ENCODE results near the gene ITIH4. TPM values are rescaled to one million over a fixed set of nuclear protein-coding genes. Genes with fewer than 3 reads are reported as not detected.

The ITIH4 gene
- total and polyA plus RNA-seq, 9 of the 15 experiments (the other 6 are each of a cell fraction or from before 2014, with no cell fraction given): 0.09 to 0.62 (median 0.20) TPM; not detected in 6

DNA sequence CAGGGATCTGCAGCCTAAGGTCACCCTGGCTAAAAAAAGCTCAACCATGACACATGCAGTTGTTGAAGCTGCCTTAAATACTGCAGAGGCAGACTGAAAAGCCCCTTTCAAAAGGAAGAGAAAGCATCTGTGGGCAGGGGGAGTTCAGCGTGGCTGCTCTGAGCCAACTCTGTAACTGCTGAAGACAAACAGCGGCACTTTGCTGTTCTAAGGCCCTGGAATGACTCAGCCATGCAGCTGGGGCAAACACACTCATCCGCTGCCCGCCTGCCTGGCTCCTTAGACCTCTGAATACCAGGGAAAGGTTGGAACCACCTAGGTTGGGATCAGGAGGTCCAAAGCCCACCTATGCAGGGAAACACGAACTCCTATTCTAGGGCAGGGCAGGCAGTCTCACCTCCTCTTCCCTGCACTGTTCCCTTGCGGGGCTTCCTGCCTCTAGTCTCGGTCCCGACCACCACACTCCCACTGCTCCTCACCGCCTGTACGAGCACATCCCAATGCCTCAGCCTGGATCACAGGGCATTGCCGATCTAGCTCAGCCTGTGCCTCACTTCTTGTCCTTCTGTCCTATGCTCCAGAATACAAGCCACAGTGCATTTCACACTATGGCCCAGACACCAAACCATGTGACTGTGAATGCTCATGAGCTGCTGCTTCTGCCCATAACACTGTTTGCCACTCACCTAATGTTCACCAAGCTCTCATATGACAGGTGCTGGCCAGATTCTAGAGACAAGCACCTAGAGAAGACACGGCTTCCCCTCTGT is 10.9 kb upstream of the ITIH4 start:
- Histone ChIP-seq H4K20me1 (replicated peaks; ENCODE audit: control insufficient read depth, insufficient read depth, low read length) (no peaks in the 10 kb centered on the region), H3K9ac (ENCODE audit: insufficient read depth in 1 of 2, low read depth in 2 of 2, low read length in 2 of 2) (no peak overlapping the region), H3K4me2 (ENCODE audit: insufficient read depth, low read length) (no peak overlapping the region), H2AFZ (ENCODE audit: low read depth, low read length) (no peak overlapping the region), H3K36me3 (ENCODE audit: control insufficient read depth, insufficient read depth, low read length) (no peaks in the 10 kb centered on the region), H3K4me1 (replicated peaks in 1 of 2; ENCODE audit: control insufficient read depth in 2 of 2, insufficient read depth in 2 of 2, low read length in 2 of 2) (no peaks in the 10 kb centered on the region), H3K27ac (ENCODE audit: extremely low read depth, low read depth, low read length) (no peak overlapping the region), H3K9me3 (replicated peaks; ENCODE audit: control insufficient read depth, insufficient read depth, low read depth, low read length) (no peaks in the 10 kb centered on the region), H3K4me3 (no peak overlapping the region), H3K79me2 (ENCODE audit: control insufficient read depth, insufficient read depth, low read length) (no peaks in the 10 kb centered on the region), H3K27me3 (ENCODE audit: control insufficient read depth in 2 of 2, insufficient read depth in 2 of 2, low read length in 2 of 2) (no peaks in the 10 kb centered on the region), H3K9me1 (ENCODE audit: control insufficient read depth, insufficient read depth, low read length) (no peaks in the 10 kb centered on the region)
- ChIA-PET CTCF (ENCODE audit: low intra/inter-chr PET ratio) (no interaction called here), POLR2A (interaction anchor here (1.2 kb wide), 1 partner anchor 18 kb away, joined by 3 read pairs; no protein-coding TSS in a partner anchor)
- TF ChIP-seq TCF7L2 (IDR thresholded peaks at IDR 0.05; ENCODE audit: low read depth, low read length) (no peak), ZNF780A (CRISPR knock-in tag; IDR thresholded peaks at IDR 0.05) (no peak), CHD4 (IDR thresholded peaks at IDR 0.05; ENCODE audit: insufficient read depth, insufficient replicate concordance, low read depth, low read length, poor library complexity, severe bottlenecking) (no peak), GTF2F1 (IDR thresholded peaks at IDR 0.05; ENCODE audit: low read depth, low read length) (no peak), SMARCB1 (IDR thresholded peaks at IDR 0.05; ENCODE audit: insufficient read length, low read depth) (no peak), XRCC3 (IDR thresholded peaks at IDR 0.05) (no peak), ZNF668 (CRISPR knock-in tag; IDR thresholded peaks at IDR 0.05) (no peak), BRD4 (IDR thresholded peaks at IDR 0.05) (no peak)
- DNase-seq (ENCODE audit: extremely low read depth in 1 of 4, low spot score in 3 of 4): no peak
- FAIRE-seq: no peak
- no peak for ATAC-seq
- in situ Hi-C loops (cut with MboI) (loop anchor here (10.0 kb wide), 1 partner anchor 233 kb away; no protein-coding TSS in a partner anchor), intact Hi-C loops (cut with micrococcal nuclease) (no loop called here)
- WGBS (ENCODE audit: insufficient coverage, low coverage, missing lambda C conversion rate): 78% methylated on average over 10 of the region's 12 CpGs
- no TSS peak for BruUV-seq (replicated peaks)

Data from K562 (cell line).